ENCODE measurements around the gene MT1HL1. TPM values are rescaled to one million over a fixed set of nuclear protein-coding genes. Genes with fewer than 3 reads are reported as not detected.

Gene MT1HL1
- total and polyA plus RNA-seq, 2 of the 4 experiments (the other 2 are of a cell fraction) = not detected

DNA sequence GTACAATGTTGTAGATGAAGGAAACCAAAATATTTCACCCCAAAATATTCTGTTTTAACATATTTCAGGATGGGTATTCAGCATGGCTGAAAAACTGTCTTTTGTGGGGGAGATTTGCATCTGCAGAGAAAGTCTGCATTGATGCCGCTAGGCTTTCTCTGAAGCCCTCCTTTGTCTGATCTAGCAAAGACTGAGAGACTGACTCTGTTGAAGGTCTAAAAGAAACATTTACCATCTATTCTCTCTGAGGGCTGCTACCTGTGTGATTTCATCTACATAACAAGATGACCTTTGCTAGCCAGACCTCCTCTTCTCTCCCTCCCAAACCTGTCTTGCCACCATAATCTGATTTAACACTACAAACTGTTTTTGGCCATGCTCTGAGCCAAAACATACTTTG, 12.4 kb upstream of the MT1HL1 start:
- peaks cover 6% of the 10 kb centered on the region for H3K9me3 ChIP-seq (ENCODE audit: control insufficient read depth, insufficient read depth, low read length)
- no peak overlapping the region for H4K8ac ChIP-seq (ENCODE audit: low read depth in 2 of 2, low read length in 2 of 2)
- no peaks in the 10 kb centered on the region for H4K20me1 ChIP-seq (ENCODE audit: insufficient read depth, low read length)
- WGBS, 2 experiments (ENCODE audit: extremely low coverage in 2 of 2, insufficient read length in 1 of 2) = 50% methylated on average over 1 of the region's 1 CpG; no CpG with 5 or more reads in 1 of the 2 experiments
- no peaks in the 10 kb centered on the region for H3K4me1 ChIP-seq (ENCODE audit: control insufficient read depth, insufficient read depth, low read length)
- ATAC-seq (ENCODE audit: low read depth) = no peak
- H3K36me3 ChIP-seq (ENCODE audit: control insufficient read depth, insufficient read depth, low read length) = no peaks in the 10 kb centered on the region
- H2BK15ac ChIP-seq (ENCODE audit: low read depth, low read length) = no peak overlapping the region
- no peak overlapping the region for H2BK5ac ChIP-seq (ENCODE audit: low read depth, low read length, poor library complexity, severe bottlenecking)
- H3K56ac ChIP-seq (ENCODE audit: extremely low read depth, insufficient read depth, low read length) = no peak overlapping the region
- TF ChIP-seq RCOR1 (IDR thresholded peaks at IDR 0.05; ENCODE audit: insufficient replicate concordance, low read length) (no peak), RFX5 (IDR thresholded peaks at IDR 0.05; ENCODE audit: low read depth, low read length) (no peak), BHLHE40 (IDR thresholded peaks at IDR 0.05; ENCODE audit: low read depth, low read length) (no peak), POLR2A (IDR thresholded peaks at IDR 0.05; ENCODE audit: low read depth, low read length) (no peak), CHD1 (IDR thresholded peaks at IDR 0.05; ENCODE audit: low read depth, low read length) (no peak), CEBPB (IDR thresholded peaks at IDR 0.05; ENCODE audit: low read depth, low read length) (no peak), NFE2L2 (IDR thresholded peaks at IDR 0.05; ENCODE audit: low read depth, low read length) (no peak), SMC3 (IDR thresholded peaks at IDR 0.05; ENCODE audit: low read depth, low read length) (no peak), MAZ (IDR thresholded peaks at IDR 0.05; ENCODE audit: borderline replicate concordance, low read depth, low read length) (no peak), RAD21 (IDR thresholded peaks at IDR 0.05; ENCODE audit: low read length) (no peak), MAFK (IDR thresholded peaks at IDR 0.05; ENCODE audit: low read depth, low read length) (no peak)
- TF ChIP-seq, protein P1, sequence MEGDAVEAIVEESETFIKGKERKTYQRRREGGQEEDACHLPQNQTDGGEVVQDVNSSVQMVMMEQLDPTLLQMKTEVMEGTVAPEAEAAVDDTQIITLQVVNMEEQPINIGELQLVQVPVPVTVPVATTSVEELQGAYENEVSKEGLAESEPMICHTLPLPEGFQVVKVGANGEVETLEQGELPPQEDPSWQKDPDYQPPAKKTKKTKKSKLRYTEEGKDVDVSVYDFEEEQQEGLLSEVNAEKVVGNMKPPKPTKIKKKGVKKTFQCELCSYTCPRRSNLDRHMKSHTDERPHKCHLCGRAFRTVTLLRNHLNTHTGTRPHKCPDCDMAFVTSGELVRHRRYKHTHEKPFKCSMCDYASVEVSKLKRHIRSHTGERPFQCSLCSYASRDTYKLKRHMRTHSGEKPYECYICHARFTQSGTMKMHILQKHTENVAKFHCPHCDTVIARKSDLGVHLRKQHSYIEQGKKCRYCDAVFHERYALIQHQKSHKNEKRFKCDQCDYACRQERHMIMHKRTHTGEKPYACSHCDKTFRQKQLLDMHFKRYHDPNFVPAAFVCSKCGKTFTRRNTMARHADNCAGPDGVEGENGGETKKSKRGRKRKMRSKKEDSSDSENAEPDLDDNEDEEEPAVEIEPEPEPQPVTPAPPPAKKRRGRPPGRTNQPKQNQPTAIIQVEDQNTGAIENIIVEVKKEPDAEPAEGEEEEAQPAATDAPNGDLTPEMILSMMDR (conservative IDR thresholded peaks at IDR 0.05; ENCODE audit: low read depth, low read length) = no peak
- TF ChIP-seq, protein P2, sequence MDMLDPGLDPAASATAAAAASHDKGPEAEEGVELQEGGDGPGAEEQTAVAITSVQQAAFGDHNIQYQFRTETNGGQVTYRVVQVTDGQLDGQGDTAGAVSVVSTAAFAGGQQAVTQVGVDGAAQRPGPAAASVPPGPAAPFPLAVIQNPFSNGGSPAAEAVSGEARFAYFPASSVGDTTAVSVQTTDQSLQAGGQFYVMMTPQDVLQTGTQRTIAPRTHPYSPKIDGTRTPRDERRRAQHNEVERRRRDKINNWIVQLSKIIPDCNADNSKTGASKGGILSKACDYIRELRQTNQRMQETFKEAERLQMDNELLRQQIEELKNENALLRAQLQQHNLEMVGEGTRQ (IDR thresholded peaks at IDR 0.05; ENCODE audit: low read depth, low read length) = no peak
- ChIA-PET POLR2A (ENCODE audit: unreplicated experiment) (no interaction called here), CTCF (no interaction called here)
- no peak overlapping the region for H3K9ac ChIP-seq (ENCODE audit: low read depth, low read length)
- H3K4me2 ChIP-seq (ENCODE audit: low read depth, low read length) = no peak overlapping the region
- H3K14ac ChIP-seq (replicated peaks; ENCODE audit: low read depth, low read length) = no peak overlapping the region
- intact Hi-C loops (cut with micrococcal nuclease) = no loop called here
- H2AK5ac ChIP-seq (ENCODE audit: low read depth, low read length) = no peak overlapping the region
- no TSS peak for BruUV-seq (replicated peaks)
- no peak overlapping the region for H3K4ac ChIP-seq (ENCODE audit: low read depth, low read length)
- no peak overlapping the region for H3K4me3 ChIP-seq (ENCODE audit: insufficient read depth, low read depth, low read length)
- no peaks in the 10 kb centered on the region for H3K79me1 ChIP-seq (ENCODE audit: low read depth in 1 of 2, low read length in 2 of 2)
- no peak overlapping the region for H4K5ac ChIP-seq (ENCODE audit: low read depth, low read length)
- no peak overlapping the region for H3K18ac ChIP-seq (ENCODE audit: low read depth, low read length)
- no peak overlapping the region for H3K23ac ChIP-seq (ENCODE audit: low read depth, low read length)
- no peak overlapping the region for H3K27ac ChIP-seq (ENCODE audit: insufficient read depth, low read length)
- no peaks in the 10 kb centered on the region for H3K9me1 ChIP-seq (ENCODE audit: insufficient read depth, low read length)
- no peak overlapping the region for H2BK120ac ChIP-seq (ENCODE audit: low read depth, low read length)
- no peak overlapping the region for H4K91ac ChIP-seq (ENCODE audit: insufficient read depth, low read depth, low read length)
- DNase-seq = no peak
- no peaks in the 10 kb centered on the region for H3K27me3 ChIP-seq (ENCODE audit: control insufficient read depth, insufficient read depth, low read length)
- no peak overlapping the region for H2AK9ac ChIP-seq (replicated peaks; ENCODE audit: low read depth, low read length, poor library complexity)
- no peak overlapping the region for H2AFZ ChIP-seq (replicated peaks; ENCODE audit: low read length, poor library complexity)
- dilution Hi-C loops (cut with HindIII; ENCODE audit: low sequenced_read_pairs, unreplicated experiment) = no loop called here
- H2BK20ac ChIP-seq (ENCODE audit: low read depth, low read length) = no peak overlapping the region
- in situ Hi-C loops (cut with MboI; ENCODE audit: low sequenced_read_pairs) = no loop called here

Measured in IMR-90 (cell line).